Choroid plexus epithelial cell (primary cell): ENCODE data around the gene IYD.

ENCODE experiments used
- DNase-seq: peaks from one replicate; pipeline ENCODE4 v3.0.0-alpha.2; 2010; ENCODE audit warnings: low read depth
- H3K4me3 ChIP-seq: 2 replicates; pipeline ENCODE4 v1.5.1; 2011; ENCODE audit warnings: low read depth, mild to moderate bottlenecking, control low read depth, low read length, moderate library complexity
- CTCF ChIP-seq: conservative IDR thresholded peaks from 2 replicates; pipeline ENCODE4 v1.5.1; 2011; ENCODE audit warnings: low read depth, mild to moderate bottlenecking, control low read depth, inconsistent platforms, low read length, moderate library complexity

Gene IYD

GRCh38 chr6:150392452-150393220 is 23.8 kb downstream of the IYD start:
- no peak for TF ChIP-seq CTCF
- H3K4me3 ChIP-seq: no peak overlapping the region
- no peak for DNase-seq

GRCh38 chr6:150394053-150394898 is 25.5 kb downstream of the IYD start:
- DNase-seq: no peak
- H3K4me3 ChIP-seq: no peak overlapping the region
- TF ChIP-seq CTCF: no peak

GRCh38 chr6:150394899-150395295 is 26.1 kb downstream of the IYD start:
- H3K4me3 ChIP-seq: no peak overlapping the region
- DNase-seq: no peak
- no peak for TF ChIP-seq CTCF

GRCh38 chr6:150395388-150396009 is 26.7 kb downstream of the IYD start:
- TF ChIP-seq CTCF: peak; percentile 82
- no peak overlapping the region for H3K4me3 ChIP-seq
- peak; percentile 76 for DNase-seq

- DNase-seq: peak; percentile 97
- TF ChIP-seq CTCF: no peak
- H3K4me3 ChIP-seq: no peak overlapping the region
Observed at GRCh38 chr6:150403458-150404246, 34.8 kb downstream of the IYD start.

- no peak for DNase-seq
- H3K4me3 ChIP-seq: no peak overlapping the region
- TF ChIP-seq CTCF: no peak
Observed at GRCh38 chr6:150406948-150407347, 38.1 kb downstream of the IYD start.
